Chondrocyte (in vitro differentiated cells): ENCODE measurements around the gene SLC41A3. TPM values are rescaled to one million over a fixed set of nuclear protein-coding genes. Genes with fewer than 3 reads are reported as not detected.

Experiments
- DNase-seq: peaks from one replicate; pipeline ENCODE4 v3.0.0; 2021; ENCODE audit warnings: mixed read lengths, low spot score
- H3K27ac Mint-ChIP-seq: one replicate; pipeline ENCODE4 v1.8.0; 2021; ENCODE audit warnings: mild to moderate bottlenecking, moderate library complexity, mixed read lengths; ENCODE audit not compliant: unreplicated experiment
- H3K27me3 Mint-ChIP-seq: 2 replicates; pipeline ENCODE4 v1.8.0; 2021; ENCODE audit warnings: low read depth, mixed read lengths
- H3K36me3 Mint-ChIP-seq: 2 replicates; pipeline ENCODE4 v1.8.0; 2021; ENCODE audit warnings: low read depth, mixed read lengths
- H3K4me1 Mint-ChIP-seq: 2 replicates; pipeline ENCODE4 v1.8.0; 2021; ENCODE audit warnings: low read depth, mild to moderate bottlenecking, mixed read lengths
- H3K4me3 Mint-ChIP-seq: one replicate; pipeline ENCODE4 v1.8.0; 2021; ENCODE audit warnings: mild to moderate bottlenecking, moderate library complexity, mixed read lengths; ENCODE audit not compliant: unreplicated experiment
- H3K9me3 Mint-ChIP-seq: 2 replicates; pipeline ENCODE4 v1.8.0; 2021; ENCODE audit warnings: low read depth, mixed read lengths
- total RNA-seq: library from RNA; stranded (reverse); gene quantifications from 3 replicates; pipeline ENCODE4 v1.2.1, GENCODE V29; 2021
- TF ChIP-seq, protein P1 (sequence below): fragments of 200-600 bp; sonication (generic); IDR thresholded peaks from 2 replicates; pipeline ENCODE4 v1.5.0; 2021; ENCODE audit warnings: antibody characterized with exemption, mild to moderate bottlenecking, moderate library complexity

The SLC41A3 gene
- total RNA-seq, 1 donor from 2014 or later = 43.2 TPM

DNA sequence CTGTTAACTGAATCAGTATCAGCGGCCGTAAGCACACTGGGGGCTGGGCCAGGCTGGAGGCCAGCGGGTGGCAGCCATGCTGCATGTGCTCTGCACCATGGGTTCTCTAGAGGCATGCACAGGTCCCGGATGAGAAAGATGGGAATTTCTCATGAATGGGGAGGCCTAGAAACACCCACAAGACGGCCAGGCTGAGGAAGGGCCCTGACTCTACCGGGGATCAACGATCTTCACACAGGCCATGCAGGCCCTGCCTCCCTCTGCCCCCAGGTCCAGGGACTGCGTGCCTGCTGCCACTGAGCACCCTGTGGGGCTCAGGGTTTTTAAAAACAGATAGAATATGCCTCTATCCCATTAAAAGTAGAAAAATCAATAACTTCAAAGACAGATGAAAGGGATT is 32.7 kb downstream of the SLC41A3 start:
- Mint-ChIP-seq H3K4me1 (no peaks in the 10 kb centered on the region), H3K36me3 (peaks cover 9% of the 10 kb centered on the region), H3K27ac (no peak overlapping the region), H3K27me3 (no peaks in the 10 kb centered on the region), H3K9me3 (peaks cover 8% of the 10 kb centered on the region), H3K4me3 (no peak overlapping the region)
- TF ChIP-seq, protein P1, sequence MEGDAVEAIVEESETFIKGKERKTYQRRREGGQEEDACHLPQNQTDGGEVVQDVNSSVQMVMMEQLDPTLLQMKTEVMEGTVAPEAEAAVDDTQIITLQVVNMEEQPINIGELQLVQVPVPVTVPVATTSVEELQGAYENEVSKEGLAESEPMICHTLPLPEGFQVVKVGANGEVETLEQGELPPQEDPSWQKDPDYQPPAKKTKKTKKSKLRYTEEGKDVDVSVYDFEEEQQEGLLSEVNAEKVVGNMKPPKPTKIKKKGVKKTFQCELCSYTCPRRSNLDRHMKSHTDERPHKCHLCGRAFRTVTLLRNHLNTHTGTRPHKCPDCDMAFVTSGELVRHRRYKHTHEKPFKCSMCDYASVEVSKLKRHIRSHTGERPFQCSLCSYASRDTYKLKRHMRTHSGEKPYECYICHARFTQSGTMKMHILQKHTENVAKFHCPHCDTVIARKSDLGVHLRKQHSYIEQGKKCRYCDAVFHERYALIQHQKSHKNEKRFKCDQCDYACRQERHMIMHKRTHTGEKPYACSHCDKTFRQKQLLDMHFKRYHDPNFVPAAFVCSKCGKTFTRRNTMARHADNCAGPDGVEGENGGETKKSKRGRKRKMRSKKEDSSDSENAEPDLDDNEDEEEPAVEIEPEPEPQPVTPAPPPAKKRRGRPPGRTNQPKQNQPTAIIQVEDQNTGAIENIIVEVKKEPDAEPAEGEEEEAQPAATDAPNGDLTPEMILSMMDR = no peak
- DNase-seq = no peak

DNA sequence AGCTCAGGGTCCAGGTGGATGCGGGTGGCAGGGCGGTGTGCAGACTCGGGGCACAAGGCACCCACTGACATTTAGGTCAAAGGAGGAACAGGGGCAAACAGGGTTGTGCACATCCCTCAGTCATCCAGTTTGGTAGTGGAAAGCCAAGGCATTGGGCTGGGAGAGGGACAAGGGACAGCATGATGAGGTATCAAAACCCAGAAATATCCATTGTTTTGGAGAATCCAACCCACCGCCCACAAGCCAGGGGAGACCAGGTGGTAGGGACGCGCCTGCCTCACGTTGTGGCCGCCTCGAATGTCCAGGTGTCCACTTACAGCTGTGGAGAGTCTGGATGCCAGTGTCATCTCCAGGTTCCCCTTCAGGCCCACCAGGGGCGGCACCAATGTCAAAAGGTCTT is 33.3 kb downstream of the SLC41A3 start:
- TF ChIP-seq, protein P1 = no peak
- no peak for DNase-seq
- no peak overlapping the region for H3K4me3 Mint-ChIP-seq
- no peaks in the 10 kb centered on the region for H3K4me1 Mint-ChIP-seq
- H3K27me3 Mint-ChIP-seq = no peaks in the 10 kb centered on the region
- peaks cover 10% of the 10 kb centered on the region for H3K36me3 Mint-ChIP-seq
- no peak overlapping the region for H3K27ac Mint-ChIP-seq
- H3K9me3 Mint-ChIP-seq = peaks cover 9% of the 10 kb centered on the region

DNA sequence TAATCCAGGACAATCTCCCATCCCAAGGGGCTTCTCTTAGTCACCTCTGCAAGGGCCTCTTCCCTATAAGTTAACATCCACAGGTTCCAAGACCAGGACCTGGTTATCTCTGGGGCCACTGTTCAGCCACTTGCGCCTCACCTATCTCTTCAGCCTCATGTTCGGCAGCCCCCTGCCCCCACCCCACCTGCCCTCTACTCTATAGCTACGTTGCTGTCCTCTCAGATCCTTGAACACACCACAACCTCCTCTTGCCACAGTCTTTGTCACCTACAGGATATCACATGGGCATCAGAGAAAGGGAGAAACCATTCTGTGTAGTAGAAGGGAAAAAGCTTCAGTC is 33.9 kb downstream of the SLC41A3 start:
- H3K27me3 Mint-ChIP-seq = no peaks in the 10 kb centered on the region
- H3K4me1 Mint-ChIP-seq = no peaks in the 10 kb centered on the region
- H3K9me3 Mint-ChIP-seq = peaks cover 9% of the 10 kb centered on the region
- H3K4me3 Mint-ChIP-seq = no peak overlapping the region
- DNase-seq = no peak
- H3K27ac Mint-ChIP-seq = no peak overlapping the region
- TF ChIP-seq, protein P1 = no peak
- H3K36me3 Mint-ChIP-seq = peaks cover 10% of the 10 kb centered on the region

DNA sequence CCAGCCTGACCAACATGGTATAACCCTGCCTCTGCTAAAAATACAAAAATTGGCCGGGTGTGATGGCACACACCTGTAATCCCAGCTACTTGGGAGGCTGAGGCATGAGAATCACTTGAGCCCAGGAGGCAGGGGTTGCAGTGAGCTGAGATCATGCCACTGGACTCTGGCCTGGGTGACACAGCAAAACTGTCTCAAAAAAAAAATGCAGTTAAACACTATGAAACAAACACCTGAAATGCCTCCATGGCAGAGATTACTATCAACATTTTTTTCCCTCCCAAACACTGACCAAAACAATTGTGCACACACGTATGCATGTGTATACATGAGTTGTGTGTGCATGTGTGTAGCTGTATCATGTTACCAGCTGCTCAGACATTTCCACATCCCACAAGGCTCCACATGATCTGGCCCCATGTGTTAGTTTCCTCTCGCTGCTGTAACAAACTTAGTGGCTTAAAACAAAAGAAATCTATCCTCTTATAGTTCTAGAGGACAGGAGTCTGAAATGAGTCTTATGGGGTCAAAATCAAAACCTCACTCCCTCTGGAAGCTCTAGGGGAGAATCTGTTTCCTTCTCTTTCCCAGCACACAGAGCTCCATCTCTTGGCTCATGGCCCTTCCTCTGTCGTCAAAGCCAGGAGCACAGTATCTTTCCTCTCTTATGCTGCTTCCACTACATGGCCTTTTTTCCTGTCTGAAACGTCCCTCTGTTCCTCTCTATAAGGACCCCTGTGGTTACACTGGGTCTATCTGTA is 34.5 kb downstream of the SLC41A3 start:
- TF ChIP-seq, protein P1 = no peak
- Mint-ChIP-seq H3K4me1 (no peaks in the 10 kb centered on the region), H3K27me3 (no peaks in the 10 kb centered on the region), H3K4me3 (no peak overlapping the region), H3K36me3 (peaks cover 10% of the 10 kb centered on the region), H3K27ac (no peak overlapping the region), H3K9me3 (peaks cover 9% of the 10 kb centered on the region)
- DNase-seq = no peak

DNA sequence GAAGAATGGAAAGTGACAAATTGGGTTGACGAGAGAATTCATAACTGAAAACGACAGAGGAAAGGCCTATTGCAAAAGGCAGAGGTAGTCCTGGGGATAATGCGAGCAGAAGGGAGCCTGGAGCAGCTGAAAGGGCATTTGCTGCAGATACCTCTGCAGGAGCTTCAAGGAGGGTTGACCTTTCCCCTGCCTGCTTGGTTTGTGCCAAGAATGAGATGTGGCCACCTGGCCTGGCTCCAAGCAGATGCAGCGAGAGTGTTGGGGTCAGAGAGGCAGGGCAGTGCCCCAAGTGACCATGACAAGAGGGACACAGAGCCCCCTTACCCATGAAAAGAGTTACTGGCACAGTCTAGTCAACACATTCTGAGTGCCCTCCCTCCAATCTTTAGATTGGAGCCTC is 43.5 kb downstream of the SLC41A3 start:
- Mint-ChIP-seq H3K4me1 (no peaks in the 10 kb centered on the region), H3K27me3 (no peaks in the 10 kb centered on the region), H3K9me3 (peaks cover 23% of the 10 kb centered on the region), H3K4me3 (no peak overlapping the region), H3K36me3 (peaks cover 15% of the 10 kb centered on the region), H3K27ac (no peak overlapping the region)
- DNase-seq = no peak
- TF ChIP-seq, protein P1 = no peak
